Measurements from ENCODE around the gene TSPAN17. TPM values are rescaled to one million over a fixed set of nuclear protein-coding genes. Genes with fewer than 3 reads are reported as not detected.

Gene TSPAN17
- total and polyA plus RNA-seq, 9 of the 15 experiments (the other 6 are each of a cell fraction or from before 2014, with no cell fraction given): 0.73 to 58.3 (median 34.5) TPM

DNA sequence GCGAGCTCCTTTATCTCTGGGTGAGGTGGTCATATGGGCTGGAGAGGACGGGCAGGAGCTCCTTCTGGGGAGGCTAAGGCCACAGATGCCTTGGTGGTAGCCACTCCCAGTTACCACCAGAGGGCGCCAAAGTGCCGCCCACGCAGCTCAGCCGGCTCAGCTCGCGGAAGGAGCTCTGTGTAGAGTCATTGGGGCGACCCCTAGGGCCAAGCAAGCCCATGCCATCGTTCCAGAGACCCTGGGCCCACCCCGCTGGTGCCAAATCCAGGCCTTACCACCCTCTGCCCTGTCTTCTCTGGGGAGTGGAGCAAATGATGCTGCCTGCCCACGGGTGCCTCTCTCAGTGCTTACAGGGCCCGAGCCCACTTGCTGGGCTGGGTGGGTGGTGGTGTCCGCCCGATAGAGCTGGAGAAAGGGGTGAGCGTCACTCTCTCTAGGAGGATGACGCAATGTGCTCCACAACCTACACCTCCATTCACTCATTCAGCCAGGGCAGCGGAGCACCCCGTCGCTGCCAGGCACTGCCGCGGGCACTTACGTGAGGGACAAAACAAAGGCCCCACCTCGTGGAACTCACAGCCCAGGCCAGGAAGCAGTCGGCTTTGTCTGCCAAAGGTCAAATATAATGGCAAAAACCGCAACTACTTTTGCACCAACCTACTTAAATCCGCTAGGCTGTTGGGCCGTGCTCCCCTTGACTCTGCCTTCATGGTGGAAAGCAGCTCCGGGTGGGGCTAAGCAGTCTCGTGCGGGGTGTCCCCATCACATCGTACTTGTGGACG, 13.8 kb downstream of the TSPAN17 start (continued):
- TF ChIP-seq CTCF (IDR thresholded peaks at IDR 0.05 in 2 of 3, conservative IDR thresholded peaks at IDR 0.05 in 1 of 3; ENCODE audit: insufficient read depth in 2 of 3, low read depth in 1 of 3, low read length in 3 of 3): peak; percentile 94 to 98 (median 96)
- 0 out of 2 replicates have a peak, but pooled peaks have one; percentile 13 for TF ChIP-seq GABPB1 (CRISPR knock-in tag; IDR thresholded peaks at IDR 0.05)
- peak; percentile 93 for TF ChIP-seq SMC3 (conservative IDR thresholded peaks at IDR 0.05; ENCODE audit: insufficient read depth, low read depth, low read length)
- 0 out of 2 replicates have a peak, but pooled peaks have one; percentile 49 for TF ChIP-seq HNRNPL (IDR thresholded peaks at IDR 0.05; ENCODE audit: low read depth, low read length)
- TF ChIP-seq E2F8 (IDR thresholded peaks at IDR 0.05; ENCODE audit: low read depth, partially characterized antibody): no peak
- no peak for TF ChIP-seq CREB1 (IDR thresholded peaks at IDR 0.05)
- TF ChIP-seq CREB1 (CRISPR knock-in tag; IDR thresholded peaks at IDR 0.05): no peak
- TF ChIP-seq, protein P1, sequence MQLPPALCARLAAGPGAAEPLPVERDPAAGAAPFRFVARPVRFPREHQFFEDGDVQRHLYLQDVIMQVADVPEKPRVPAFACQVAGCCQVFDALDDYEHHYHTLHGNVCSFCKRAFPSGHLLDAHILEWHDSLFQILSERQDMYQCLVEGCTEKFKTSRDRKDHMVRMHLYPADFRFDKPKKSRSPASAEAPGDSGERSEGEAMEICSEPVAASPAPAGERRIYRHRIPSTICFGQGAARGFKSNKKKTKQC (CRISPR knock-in tag; IDR thresholded peaks at IDR 0.05): 0 out of 2 replicates have a peak, but pooled peaks have one; percentile 21
- peak; percentile 42; the same call in 1 of the 2 replicates for TF ChIP-seq CTBP1 (IDR thresholded peaks at IDR 0.05; ENCODE audit: borderline replicate concordance)
- TF ChIP-seq HNRNPH1 (optimal IDR thresholded peaks at IDR 0.05; ENCODE audit: low read depth, low read length): no peak
- TF ChIP-seq CREM (IDR thresholded peaks at IDR 0.05; ENCODE audit: low read depth): 0 out of 2 replicates have a peak, but pooled peaks have one; percentile 28
- no peak for TF ChIP-seq HBP1 (CRISPR knock-in tag; IDR thresholded peaks at IDR 0.05)
- TF ChIP-seq NR2C2 (CRISPR knock-in tag; IDR thresholded peaks at IDR 0.05): no peak
- no peak for TF ChIP-seq NR2C2 (tag; IDR thresholded peaks at IDR 0.05)
- TF ChIP-seq NR3C1 (CRISPR knock-in tag; IDR thresholded peaks at IDR 0.05): 0 out of 2 replicates have a peak, but pooled peaks have one; percentile 4
- TF ChIP-seq HDAC1 (IDR thresholded peaks at IDR 0.05): peak in 1 of 2 experiments; percentile 39; a peak in 1 of 4 replicates
- peak; percentile 60; the same call in 1 of the 2 replicates for TF ChIP-seq ZNF263 (CRISPR knock-in tag; IDR thresholded peaks at IDR 0.05; ENCODE audit: borderline replicate concordance)
- TF ChIP-seq ATF1 (CRISPR knock-in tag; IDR thresholded peaks at IDR 0.05): no peak
- peak; percentile 38 for TF ChIP-seq ATF1 (tag; IDR thresholded peaks at IDR 0.05)
- peak; percentile 63 for TF ChIP-seq CEBPB (tag; IDR thresholded peaks at IDR 0.05)
- peak; percentile 77 for TF ChIP-seq CEBPG (CRISPR knock-in tag; IDR thresholded peaks at IDR 0.05)
- peak in 1 of 2 experiments; percentile 68; a peak in 3 of 4 replicates for TF ChIP-seq CEBPG (tag; conservative IDR thresholded peaks at IDR 0.05 in 1 of 2, IDR thresholded peaks at IDR 0.05 in 1 of 2)
